IMR-90 (cell line): ENCODE measurements around the gene PTPN3. TPM values are rescaled to one million over a fixed set of nuclear protein-coding genes. Genes with fewer than 3 reads are reported as not detected.

Source experiments
- ATAC-seq: fragments of 200-7000 bp; cut with Tn5 transposase; 2 replicates; pipeline ENCODE4 v1.9.1; 2020; ENCODE audit warnings: low read depth, mild to moderate bottlenecking, moderate library complexity
- BruUV-seq: library from RNA; stranded (reverse); fragments of 400-500 nt; replicated peaks from 2 replicates; lab custom pipeline; 2021; lab: Mats Ljungman, UMichigan
- CTCF ChIA-PET: fragments of 300-600 bp; formaldehyde crosslinking; extraction: SDS; loops from one replicate; lab custom pipeline; 2021; ENCODE audit warnings: antibody characterized with exemption; lab: Yijun Ruan, JAX
- POLR2A ChIA-PET: fragments of 300-600 bp; sonication (Branson Sonifier 250); formaldehyde crosslinking; loops from one replicate; lab custom pipeline; 2022; ENCODE audit warnings: antibody characterized with exemption; ENCODE audit not compliant: unreplicated experiment; lab: Charles Lee
- DNase-seq: peaks from one replicate; pipeline ENCODE4 v3.0.0; 2013
- H2AFZ ChIP-seq: replicated peaks from 2 replicates; pipeline ENCODE3; 2013; ENCODE audit warnings: low read length, mild to moderate bottlenecking; ENCODE audit not compliant: poor library complexity
- H2AK5ac ChIP-seq: 2 replicates; pipeline ENCODE4 v1.6.1; 2013; ENCODE audit warnings: low read depth, low read length, inconsistent platforms
- H2AK9ac ChIP-seq: replicated peaks from 2 replicates; pipeline ENCODE3; 2013; ENCODE audit warnings: mild to moderate bottlenecking, low read depth, low read length, moderate library complexity; ENCODE audit not compliant: poor library complexity
- H2BK120ac ChIP-seq: 2 replicates; pipeline ENCODE4 v1.6.1; 2013; ENCODE audit warnings: low read depth, low read length, inconsistent platforms
- H2BK15ac ChIP-seq: 3 replicates; pipeline ENCODE4 v1.6.1; 2013; ENCODE audit warnings: low read depth, low read length, inconsistent platforms
- H2BK20ac ChIP-seq: 2 replicates; pipeline ENCODE4 v1.6.1; 2013; ENCODE audit warnings: low read depth, mild to moderate bottlenecking, inconsistent platforms, low read length, moderate library complexity
- H2BK5ac ChIP-seq: 2 replicates; pipeline ENCODE4 v1.6.1; 2013; ENCODE audit warnings: mild to moderate bottlenecking, low read depth, low read length, inconsistent platforms; ENCODE audit not compliant: poor library complexity, severe bottlenecking
- H3K14ac ChIP-seq: replicated peaks from 2 replicates; pipeline ENCODE4 v1.6.1; 2013; ENCODE audit warnings: low read depth, low read length, inconsistent platforms
- H3K18ac ChIP-seq: 2 replicates; pipeline ENCODE4 v1.6.1; 2013; ENCODE audit warnings: low read depth, low read length, control low read depth
- H3K23ac ChIP-seq: 2 replicates; pipeline ENCODE4 v1.6.1; 2013; ENCODE audit warnings: low read depth, low read length, inconsistent platforms
- H3K27ac ChIP-seq: 2 replicates; pipeline ENCODE4 v1.5.1; 2013; ENCODE audit warnings: mild to moderate bottlenecking, control low read depth, low read length; ENCODE audit not compliant: insufficient read depth
- H3K27me3 ChIP-seq: 2 replicates; pipeline ENCODE4 v1.6.1; 2013; ENCODE audit warnings: low read length; ENCODE audit not compliant: control insufficient read depth, insufficient read depth
- H3K36me3 ChIP-seq: 2 replicates; pipeline ENCODE4 v1.6.1; 2013; ENCODE audit warnings: low read length, mixed read lengths; ENCODE audit not compliant: control insufficient read depth, insufficient read depth
- H3K4ac ChIP-seq: 2 replicates; pipeline ENCODE4 v1.6.1; 2013; ENCODE audit warnings: low read depth, low read length, inconsistent platforms
- H3K4me1 ChIP-seq: 2 replicates; pipeline ENCODE4 v1.6.1; 2013; ENCODE audit warnings: low read length, mixed read lengths; ENCODE audit not compliant: control insufficient read depth, insufficient read depth
- H3K4me2 ChIP-seq: 2 replicates; pipeline ENCODE4 v1.6.1; 2013; ENCODE audit warnings: low read depth, mild to moderate bottlenecking, control low read depth, low read length, moderate library complexity
- H3K4me3 ChIP-seq: 2 replicates; pipeline ENCODE4 v1.5.1; 2013; ENCODE audit warnings: low read depth, mild to moderate bottlenecking, control low read depth, low read length, moderate library complexity; ENCODE audit not compliant: insufficient read depth
- H3K56ac ChIP-seq: 2 replicates; pipeline ENCODE4 v1.6.1; 2013; ENCODE audit warnings: low read length, inconsistent platforms; ENCODE audit not compliant: insufficient read depth; ENCODE audit errors: extremely low read depth
- H3K79me1 ChIP-seq, 2 experiments: 2 replicates each; pipeline ENCODE4 v1.6.1; 2013; ENCODE audit warnings: low read length in 2 of 2, inconsistent platforms in 1 of 2, low read depth in 1 of 2
- H3K9ac ChIP-seq: 2 replicates; pipeline ENCODE4 v1.6.1; 2013; ENCODE audit warnings: low read depth, low read length, control low read depth
- H3K9me1 ChIP-seq: 2 replicates; pipeline ENCODE4 v1.6.1; 2013; ENCODE audit warnings: low read length, inconsistent platforms; ENCODE audit not compliant: insufficient read depth
- H3K9me3 ChIP-seq: 2 replicates; pipeline ENCODE4 v1.6.1; 2013; ENCODE audit warnings: low read length; ENCODE audit not compliant: control insufficient read depth, insufficient read depth
- H4K20me1 ChIP-seq: 2 replicates; pipeline ENCODE4 v1.6.1; 2013; ENCODE audit warnings: low read length, inconsistent platforms; ENCODE audit not compliant: insufficient read depth
- H4K5ac ChIP-seq: 2 replicates; pipeline ENCODE4 v1.6.1; 2013; ENCODE audit warnings: mild to moderate bottlenecking, low read depth, low read length, control low read depth
- H4K8ac ChIP-seq, 2 experiments: 2 replicates each; pipeline ENCODE4 v1.6.1; 2013; ENCODE audit warnings: low read depth in 2 of 2, low read length in 2 of 2, control low read depth in 1 of 2, inconsistent platforms in 1 of 2
- H4K91ac ChIP-seq: 2 replicates; pipeline ENCODE4 v1.6.1; 2013; ENCODE audit warnings: low read depth, low read length, inconsistent platforms; ENCODE audit not compliant: insufficient read depth
- BHLHE40 ChIP-seq: fragments of 150-350 bp; IDR thresholded peaks from 2 replicates; pipeline ENCODE4 v1.6.1; 2016; ENCODE audit warnings: mild to moderate bottlenecking, low read depth, low read length
- CEBPB ChIP-seq: IDR thresholded peaks from 2 replicates; pipeline ENCODE4 v1.6.1; 2012; ENCODE audit warnings: low read depth, low read length, improper control_type of control experiment
- CHD1 ChIP-seq: IDR thresholded peaks from 2 replicates; pipeline ENCODE4 v1.6.1; 2012; ENCODE audit warnings: low read depth, low read length, improper control_type of control experiment
- MAFK ChIP-seq: IDR thresholded peaks from 2 replicates; pipeline ENCODE4 v1.6.1; 2012; ENCODE audit warnings: low read depth, low read length, improper control_type of control experiment
- MXI1 ChIP-seq: IDR thresholded peaks from 2 replicates; pipeline ENCODE4 v1.6.1; 2012; ENCODE audit warnings: low read depth, mild to moderate bottlenecking, low read length, moderate library complexity, borderline replicate concordance
- POLR2A ChIP-seq: IDR thresholded peaks from 2 replicates; pipeline ENCODE4 v1.6.1; 2012; ENCODE audit warnings: mild to moderate bottlenecking, low read depth, low read length
- RAD21 ChIP-seq: IDR thresholded peaks from 2 replicates; pipeline ENCODE4 v1.6.1; 2012; ENCODE audit warnings: low read length, improper control_type of control experiment
- RCOR1 ChIP-seq: IDR thresholded peaks from 2 replicates; pipeline ENCODE4 v1.6.1; 2012; ENCODE audit warnings: mild to moderate bottlenecking, low read length, improper control_type of control experiment; ENCODE audit not compliant: insufficient replicate concordance
- WGBS, 2 experiments: methylation state at CpG; one replicate each; pipeline versions ENCODE4 v1.1.5 to v1.1.7; 2013; ENCODE audit warnings: missing lambda C conversion rate in 2 of 2; ENCODE audit not compliant: insufficient read length in 1 of 2; ENCODE audit errors: extremely low coverage in 2 of 2; 5-methylcytosine and 5-hydroxymethylcytosine counted together
- dilution Hi-C: fragments of 300-500 bp; cut with HindIII; formaldehyde crosslinking; loops from one replicate; pipeline ENCODE4 v1.14.3; 2018; ENCODE audit warnings: low sequenced_read_pairs; ENCODE audit not compliant: unreplicated experiment
- in situ Hi-C: fragments of 300-500 bp; cut with MboI; formaldehyde crosslinking; loops from 3 replicates; pipeline ENCODE4 v1.14.3; 2019; ENCODE audit warnings: low sequenced_read_pairs, inconsistent platforms, mixed read lengths
- intact Hi-C: fragments of 100-400 bp; cut with micrococcal nuclease; formaldehyde crosslinking; loops from 2 replicates; pipeline ENCODE4 v1.10.0; 2022
- polyA plus RNA-seq, 3 experiments: library from polyadenylated mRNA; depleted of rRNA; stranded (reverse); fragments of >200 nt; gene quantifications; 2 replicates each; pipeline ENCODE4 v1.2.3, GENCODE V29; 2012; ENCODE audit warnings: low replicate concordance in 1 of 3
- total RNA-seq: library from RNA; depleted of rRNA; stranded (reverse); fragments of >200 nt; gene quantifications from 2 replicates; pipeline ENCODE4 v1.2.3, GENCODE V29; 2012
- TF ChIP-seq, protein P1 (sequence below): fragments of 150-350 bp; IDR thresholded peaks from 2 replicates; pipeline ENCODE4 v1.6.1; 2017; ENCODE audit warnings: mild to moderate bottlenecking, antibody characterized with exemption, low read length, low read depth
- TF ChIP-seq, protein P2 (sequence below): fragments of 150-350 bp; IDR thresholded peaks from 2 replicates; pipeline ENCODE4 v1.6.1; 2016; ENCODE audit warnings: low read depth, mild to moderate bottlenecking, low read length, moderate library complexity, borderline replicate concordance
- TF ChIP-seq, protein P3 (sequence below): conservative IDR thresholded peaks from 2 replicates; pipeline ENCODE4 v1.5.1; 2012; ENCODE audit warnings: mild to moderate bottlenecking, low read depth, low read length, improper control_type of control experiment

Gene PTPN3
- total and polyA plus RNA-seq, 2 of the 4 experiments (the other 2 are of a cell fraction): 0.72 to 0.89 TPM

DNA sequence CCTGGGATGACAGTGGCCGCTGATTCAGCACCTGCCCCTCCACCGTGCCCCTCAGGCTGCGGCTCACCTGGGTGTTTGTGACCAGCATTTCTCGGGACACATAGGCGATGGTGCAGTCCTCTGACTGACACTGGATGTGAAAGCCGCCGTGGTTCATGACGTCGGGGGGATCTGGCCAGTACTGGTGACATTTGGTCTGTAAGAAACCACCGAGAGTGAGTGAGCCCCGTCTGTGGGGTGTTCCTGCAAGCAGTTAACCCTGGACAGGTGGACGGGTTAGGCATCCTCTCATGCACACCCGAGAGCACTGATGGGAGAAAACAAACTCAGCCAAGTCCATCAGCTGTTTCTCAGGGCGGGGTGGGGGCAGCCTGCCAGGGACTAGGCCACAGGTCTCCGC lies 114.8 kb downstream of the PTPN3 start:
- Histone ChIP-seq H3K14ac (no peak overlapping the region), H3K56ac (no peak overlapping the region), H3K9me3 (no peaks in the 10 kb centered on the region), H3K4me1 (no peaks in the 10 kb centered on the region), H3K27me3 (no peaks in the 10 kb centered on the region; the same call in 1 of the 2 replicates), H3K9me1 (no peaks in the 10 kb centered on the region), H2AFZ (no peak overlapping the region), H4K91ac (no peak overlapping the region), H3K4me2 (no peak overlapping the region), H3K79me1 (no peaks in the 10 kb centered on the region), H3K4ac (no peak overlapping the region), H3K9ac (no peak overlapping the region), H3K27ac (no peak overlapping the region), H2BK120ac (no peak overlapping the region), H3K4me3 (no peak overlapping the region), H2BK20ac (no peak overlapping the region), H3K23ac (no peak overlapping the region), H3K18ac (no peak overlapping the region), H2AK5ac (no peak overlapping the region), H4K5ac (no peak overlapping the region), H4K20me1 (no peaks in the 10 kb centered on the region), H4K8ac (no peak overlapping the region), H2BK15ac (no peak overlapping the region), H2AK9ac (no peak overlapping the region), H2BK5ac (no peak overlapping the region), H3K36me3 (no peaks in the 10 kb centered on the region; the same call in none of the 2 replicates)
- TF ChIP-seq POLR2A (no peak), CEBPB (no peak), MXI1 (no peak), CHD1 (no peak), RCOR1 (no peak), RAD21 (no peak), BHLHE40 (no peak), MAFK (no peak)
- TF ChIP-seq, protein P1, sequence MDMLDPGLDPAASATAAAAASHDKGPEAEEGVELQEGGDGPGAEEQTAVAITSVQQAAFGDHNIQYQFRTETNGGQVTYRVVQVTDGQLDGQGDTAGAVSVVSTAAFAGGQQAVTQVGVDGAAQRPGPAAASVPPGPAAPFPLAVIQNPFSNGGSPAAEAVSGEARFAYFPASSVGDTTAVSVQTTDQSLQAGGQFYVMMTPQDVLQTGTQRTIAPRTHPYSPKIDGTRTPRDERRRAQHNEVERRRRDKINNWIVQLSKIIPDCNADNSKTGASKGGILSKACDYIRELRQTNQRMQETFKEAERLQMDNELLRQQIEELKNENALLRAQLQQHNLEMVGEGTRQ: no peak
- TF ChIP-seq, protein P2, sequence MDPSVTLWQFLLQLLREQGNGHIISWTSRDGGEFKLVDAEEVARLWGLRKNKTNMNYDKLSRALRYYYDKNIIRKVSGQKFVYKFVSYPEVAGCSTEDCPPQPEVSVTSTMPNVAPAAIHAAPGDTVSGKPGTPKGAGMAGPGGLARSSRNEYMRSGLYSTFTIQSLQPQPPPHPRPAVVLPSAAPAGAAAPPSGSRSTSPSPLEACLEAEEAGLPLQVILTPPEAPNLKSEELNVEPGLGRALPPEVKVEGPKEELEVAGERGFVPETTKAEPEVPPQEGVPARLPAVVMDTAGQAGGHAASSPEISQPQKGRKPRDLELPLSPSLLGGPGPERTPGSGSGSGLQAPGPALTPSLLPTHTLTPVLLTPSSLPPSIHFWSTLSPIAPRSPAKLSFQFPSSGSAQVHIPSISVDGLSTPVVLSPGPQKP: no peak
- TF ChIP-seq, protein P3, sequence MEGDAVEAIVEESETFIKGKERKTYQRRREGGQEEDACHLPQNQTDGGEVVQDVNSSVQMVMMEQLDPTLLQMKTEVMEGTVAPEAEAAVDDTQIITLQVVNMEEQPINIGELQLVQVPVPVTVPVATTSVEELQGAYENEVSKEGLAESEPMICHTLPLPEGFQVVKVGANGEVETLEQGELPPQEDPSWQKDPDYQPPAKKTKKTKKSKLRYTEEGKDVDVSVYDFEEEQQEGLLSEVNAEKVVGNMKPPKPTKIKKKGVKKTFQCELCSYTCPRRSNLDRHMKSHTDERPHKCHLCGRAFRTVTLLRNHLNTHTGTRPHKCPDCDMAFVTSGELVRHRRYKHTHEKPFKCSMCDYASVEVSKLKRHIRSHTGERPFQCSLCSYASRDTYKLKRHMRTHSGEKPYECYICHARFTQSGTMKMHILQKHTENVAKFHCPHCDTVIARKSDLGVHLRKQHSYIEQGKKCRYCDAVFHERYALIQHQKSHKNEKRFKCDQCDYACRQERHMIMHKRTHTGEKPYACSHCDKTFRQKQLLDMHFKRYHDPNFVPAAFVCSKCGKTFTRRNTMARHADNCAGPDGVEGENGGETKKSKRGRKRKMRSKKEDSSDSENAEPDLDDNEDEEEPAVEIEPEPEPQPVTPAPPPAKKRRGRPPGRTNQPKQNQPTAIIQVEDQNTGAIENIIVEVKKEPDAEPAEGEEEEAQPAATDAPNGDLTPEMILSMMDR: no peak
- BruUV-seq: no TSS peak
- intact Hi-C loops (no loop called here), in situ Hi-C loops (no loop called here), dilution Hi-C loops (no loop called here)
- DNase-seq (no peak), ATAC-seq (no peak)
- ChIA-PET CTCF (no interaction called here), POLR2A (no interaction called here)
- 84% methylated on average over 3 of the region's 15 CpGs; no CpG with 5 or more reads in 1 of the 2 experiments for WGBS, 2 experiments
